ENCODE results near the gene IL24. TPM values are rescaled to one million over a fixed set of nuclear protein-coding genes. Genes with fewer than 3 reads are reported as not detected.
A peak's percentile ranks its signal among the peaks of the same experiment; 100 is the strongest.

Gene IL24
- total RNA-seq, 1 experiment from 2014 or later = 2.6 TPM

DNA sequence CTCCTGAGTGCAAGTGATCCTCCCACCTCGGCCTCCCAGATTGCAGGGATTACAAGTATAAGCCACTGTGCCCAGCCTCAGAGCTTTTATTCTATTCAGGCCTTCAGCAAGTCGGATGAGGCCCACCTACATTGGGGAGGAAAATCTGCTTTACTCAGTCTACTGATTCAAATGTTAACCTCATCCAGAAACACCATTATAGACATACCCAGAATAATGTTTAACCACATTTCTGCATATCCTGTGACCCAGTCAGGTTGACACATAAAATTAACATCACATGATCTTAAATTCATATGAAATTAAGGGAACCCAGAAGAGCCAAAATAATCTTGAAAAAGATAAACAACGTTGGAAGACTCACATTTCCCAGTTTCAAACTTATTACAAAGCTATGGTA, 16.9 kb upstream of the IL24 start:
- DNase-seq (ENCODE audit: low read depth) = no peak

DNA sequence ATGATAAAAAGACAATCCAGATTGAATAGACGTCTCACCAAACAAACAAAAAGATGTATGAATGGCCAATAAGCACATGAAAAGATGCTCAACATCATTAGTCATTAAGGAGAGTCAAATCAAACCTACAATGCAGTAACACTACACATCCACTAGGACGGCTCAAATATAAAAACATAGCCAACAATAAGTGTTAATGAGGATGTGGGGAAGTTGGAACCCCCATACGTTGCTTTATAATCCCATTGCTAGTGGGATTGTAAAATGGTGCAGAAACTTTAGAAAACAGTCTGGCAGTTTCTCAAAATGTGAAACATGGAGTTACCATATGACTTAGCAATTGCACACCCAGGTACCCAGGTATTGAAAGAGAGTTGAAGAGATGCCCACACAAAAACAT, 14.7 kb upstream of the IL24 start:
- DNase-seq (ENCODE audit: low read depth) = no peak

DNA sequence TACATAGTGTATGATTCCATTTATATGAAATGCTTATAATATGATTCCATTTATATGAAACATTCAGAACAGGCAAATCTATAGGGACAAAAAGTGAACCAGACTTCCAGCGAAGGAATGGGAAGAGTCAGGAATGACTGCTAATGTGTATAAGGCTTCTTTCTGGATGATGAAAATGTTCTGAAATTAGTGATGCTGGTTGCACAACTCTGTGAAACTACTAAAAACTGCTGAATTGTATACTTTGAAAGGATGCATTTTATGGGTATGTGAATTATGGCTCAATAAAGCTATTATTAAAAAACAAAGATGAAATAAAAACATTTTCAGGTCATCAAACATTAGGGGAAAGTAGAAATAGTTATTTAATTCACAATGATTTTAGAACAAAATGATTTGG, 14.1 kb upstream of the IL24 start:
- DNase-seq (ENCODE audit: low read depth) = no peak

DNA sequence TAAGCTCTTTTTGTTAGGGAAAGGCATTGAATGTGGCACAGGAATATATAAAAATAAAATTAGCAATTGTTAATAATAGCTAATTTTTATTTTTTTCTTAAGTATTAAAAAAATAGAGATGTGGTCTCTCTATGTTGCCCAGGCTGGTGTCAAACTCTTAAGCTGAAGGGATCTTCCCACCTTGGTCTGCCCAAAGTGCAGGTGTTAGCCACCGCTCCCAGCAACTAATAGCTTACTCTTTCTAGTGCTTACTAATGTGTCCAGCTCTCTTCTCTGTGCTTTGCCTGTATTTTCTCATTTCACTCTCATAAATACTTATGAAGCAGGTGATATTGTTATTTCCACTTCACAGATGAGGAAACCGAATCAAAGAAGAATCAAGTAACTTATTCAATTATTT, 13.4 kb upstream of the IL24 start:
- no peak for DNase-seq (ENCODE audit: low read depth)

DNA sequence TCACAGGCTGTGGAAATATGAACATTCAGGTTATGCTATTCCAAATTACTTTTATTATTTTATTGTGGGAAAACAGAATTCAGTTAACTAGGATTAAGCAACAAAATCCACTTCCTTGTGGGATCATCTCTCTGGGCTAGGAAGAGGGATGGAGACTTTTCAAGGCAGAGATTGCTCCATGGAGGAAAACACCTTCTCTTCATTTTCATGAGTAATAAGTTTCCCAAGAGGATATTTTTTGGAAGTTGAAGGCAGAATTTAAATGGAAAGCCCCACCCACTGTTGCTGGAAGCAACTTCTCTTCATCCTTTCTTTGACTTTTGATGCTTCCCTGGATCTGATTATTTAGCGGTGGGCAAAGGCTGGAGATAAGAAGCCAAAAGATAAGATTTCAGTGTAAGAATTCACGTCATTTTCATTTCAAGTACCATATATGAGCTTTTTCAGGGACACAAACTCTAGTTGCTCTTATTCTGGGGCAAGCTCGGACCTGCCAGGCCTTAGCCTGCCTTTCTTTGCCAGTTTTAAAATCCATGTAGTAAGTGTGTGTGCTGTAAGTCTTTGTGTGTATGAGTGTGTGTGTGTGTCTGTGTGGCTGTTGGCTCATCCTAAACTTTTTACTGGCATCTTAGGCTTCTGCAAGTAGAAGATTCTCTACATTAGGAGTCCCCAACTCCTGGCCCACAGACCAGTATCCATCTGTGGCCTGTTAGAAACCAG, 11.7 kb upstream of the IL24 start:
- no peak for DNase-seq (ENCODE audit: low read depth)

DNA sequence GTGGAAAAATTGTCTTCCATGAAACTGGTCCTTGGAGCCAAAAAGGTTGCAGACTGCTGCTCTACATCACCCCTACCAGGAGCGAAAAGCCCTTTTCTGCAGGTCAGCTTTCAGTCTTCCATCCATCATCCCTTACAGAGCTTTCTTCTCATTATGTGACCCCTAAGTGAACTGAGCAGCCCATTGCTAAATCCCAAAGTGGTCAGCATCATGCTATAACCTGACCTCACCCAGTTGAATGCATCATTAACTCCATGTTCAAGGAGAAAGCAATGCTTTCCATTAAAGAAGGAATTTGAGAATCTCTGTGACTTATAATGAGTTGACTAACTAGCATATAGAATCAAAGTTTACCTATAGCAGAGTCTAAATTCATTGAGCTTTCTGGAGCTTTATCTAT, 10.4 kb upstream of the IL24 start:
- no peak for DNase-seq (ENCODE audit: low read depth)

DNA sequence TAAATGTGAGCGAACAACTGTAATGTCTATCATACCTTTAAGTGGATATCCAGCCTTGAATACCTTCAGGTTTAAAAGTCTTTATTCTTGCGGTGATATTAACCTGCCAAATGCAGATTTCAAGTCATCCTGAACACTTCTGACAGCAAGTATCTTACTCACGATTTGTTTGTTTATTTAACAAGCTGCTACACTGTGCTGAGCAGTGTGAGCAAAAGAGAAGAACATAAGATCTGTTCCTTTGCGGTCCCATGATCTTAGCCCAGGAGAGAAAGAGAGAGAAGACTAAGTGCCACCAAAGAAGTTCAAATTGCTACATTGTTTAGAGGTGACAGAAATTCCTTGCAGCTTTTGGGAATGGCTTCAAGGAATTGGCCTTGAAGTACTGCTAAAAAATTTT, 9.5 kb upstream of the IL24 start:
- DNase-seq (ENCODE audit: low read depth) = no peak

DNA sequence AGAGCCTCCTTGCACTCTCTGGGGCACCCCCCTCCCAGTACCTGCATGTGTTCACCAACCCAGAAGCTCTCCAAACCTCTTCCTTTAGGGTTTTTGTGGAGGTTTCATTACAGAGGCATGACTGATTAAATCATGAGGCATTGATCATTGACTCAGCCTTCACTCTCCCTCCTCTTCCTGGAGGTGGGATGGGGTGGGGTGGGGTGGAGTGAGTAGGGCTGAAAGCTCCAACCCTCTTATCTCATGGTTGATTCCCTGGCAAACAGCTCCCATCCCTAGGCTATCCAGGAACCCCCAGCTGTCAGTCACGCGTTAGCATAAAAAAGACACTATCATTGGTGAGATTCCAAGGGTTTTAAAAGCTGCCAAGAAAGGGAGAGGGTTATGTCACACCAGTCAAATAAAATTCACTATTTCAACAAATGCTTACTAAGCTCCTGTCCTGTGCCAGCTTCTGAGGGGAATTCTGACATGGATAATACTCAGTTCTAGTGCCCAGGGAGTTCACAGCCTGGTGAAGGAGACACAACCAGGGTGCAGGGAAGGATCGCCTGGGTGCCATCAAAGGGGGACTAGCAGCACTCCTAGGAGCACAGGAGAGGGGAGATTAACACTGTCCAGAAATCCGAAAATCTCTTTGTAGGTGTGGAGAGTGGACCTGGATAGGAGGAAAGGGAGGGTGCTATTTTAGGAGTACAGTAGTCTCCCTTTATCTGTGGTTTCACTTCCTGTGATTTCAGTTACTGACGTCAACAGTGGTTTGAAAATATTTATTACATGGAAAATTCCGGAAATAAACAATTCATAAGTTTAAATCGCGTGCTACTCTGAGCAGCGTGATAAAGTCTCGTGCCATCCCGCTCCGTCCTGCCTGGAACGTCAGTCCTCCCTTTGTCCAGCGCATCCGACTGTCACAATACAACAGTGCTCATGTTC, 6.8 kb upstream of the IL24 start:
- DNase-seq (ENCODE audit: low read depth) = peak; percentile 90

DNA sequence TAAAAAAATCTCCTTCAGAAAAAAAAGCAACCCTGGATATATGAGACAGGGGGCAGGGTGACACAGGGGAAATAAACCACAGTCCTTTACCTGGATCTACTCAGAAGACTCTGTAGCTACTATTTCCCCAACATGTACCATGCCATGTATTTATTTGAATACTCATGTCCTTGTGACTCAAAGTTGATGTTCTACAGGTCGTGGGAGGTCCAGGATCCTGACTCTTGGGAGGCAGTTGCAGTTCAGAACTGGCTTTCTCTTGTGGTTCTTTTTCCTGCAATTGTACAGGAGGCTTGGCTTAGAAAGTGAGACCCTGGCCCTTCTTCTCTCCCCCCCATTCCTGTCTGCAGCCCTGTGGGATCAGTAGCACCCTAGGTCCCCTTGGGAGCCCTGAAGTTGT, 5.8 kb upstream of the IL24 start:
- peak; percentile 30 for DNase-seq (ENCODE audit: low read depth)

DNA sequence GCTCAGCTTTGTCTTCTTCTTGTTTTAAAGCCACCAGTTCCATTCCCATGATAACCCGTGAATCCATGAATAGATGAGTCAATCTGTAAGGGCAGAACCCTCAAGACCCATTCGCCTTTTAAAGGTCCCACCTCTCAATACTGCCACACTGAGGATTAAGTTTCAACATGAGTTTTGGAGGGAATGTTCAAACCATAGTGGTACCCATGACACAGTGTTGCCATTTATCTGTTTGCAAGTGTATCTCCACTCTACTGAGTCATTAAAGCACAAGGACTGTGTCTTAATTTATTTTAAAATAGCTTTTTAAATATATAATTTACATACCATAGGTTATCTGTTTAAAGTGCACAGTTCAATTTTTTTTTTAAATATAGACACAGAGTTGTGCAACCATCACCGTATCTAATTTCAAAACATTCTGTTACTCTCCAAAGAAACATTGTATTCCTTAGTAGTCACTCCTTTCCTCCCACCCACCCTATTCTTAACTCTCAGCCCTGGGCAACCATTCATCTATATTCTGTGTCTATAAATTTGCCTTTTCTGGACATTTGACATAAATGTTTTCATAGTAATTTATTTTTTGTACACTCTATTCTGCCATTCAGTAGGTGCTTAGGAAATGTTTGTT, 4.8 kb upstream of the IL24 start:
- DNase-seq (ENCODE audit: low read depth) = peak; percentile 49

DNA sequence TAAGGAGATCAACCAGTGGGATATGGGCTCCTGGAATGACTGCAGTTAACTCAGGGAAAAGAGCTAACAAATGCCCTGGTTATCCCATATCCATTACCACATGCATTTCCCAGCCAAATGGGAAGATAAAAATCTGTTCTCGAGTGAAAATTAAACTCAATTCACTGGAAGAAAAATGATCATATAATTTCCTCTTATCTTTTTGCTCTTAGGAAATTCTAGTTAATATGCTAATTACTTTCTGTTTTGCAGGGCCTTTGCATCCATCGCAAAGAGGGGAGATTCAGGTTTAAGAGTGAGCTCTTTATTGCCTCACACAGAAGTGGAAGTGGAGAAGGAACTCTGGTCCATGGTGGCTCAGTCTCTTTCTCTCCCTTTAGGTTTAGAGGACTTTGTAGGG, 3.9 kb upstream of the IL24 start:
- no peak for DNase-seq (ENCODE audit: low read depth)

DNA sequence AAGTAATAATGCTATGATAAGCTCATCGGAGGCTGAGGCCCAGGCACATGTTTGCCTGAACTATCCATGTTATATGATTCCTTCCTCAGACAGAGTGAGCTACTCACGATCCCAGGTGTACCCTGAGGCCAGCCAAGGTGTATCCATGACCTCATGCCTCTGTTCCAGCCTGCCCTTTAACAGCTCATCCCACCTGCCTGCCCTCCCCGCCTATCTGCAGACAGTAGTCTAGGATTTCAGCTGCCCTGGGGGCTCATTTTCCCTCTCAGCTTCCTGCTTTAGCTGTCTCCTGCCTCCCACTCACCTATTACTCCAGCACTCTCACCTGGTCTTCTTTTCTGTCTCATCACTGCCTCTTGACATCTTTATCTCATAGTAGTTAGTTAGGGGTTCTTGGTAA, 1.9 kb upstream of the IL24 start:
- no peak for DNase-seq (ENCODE audit: low read depth)

DNA sequence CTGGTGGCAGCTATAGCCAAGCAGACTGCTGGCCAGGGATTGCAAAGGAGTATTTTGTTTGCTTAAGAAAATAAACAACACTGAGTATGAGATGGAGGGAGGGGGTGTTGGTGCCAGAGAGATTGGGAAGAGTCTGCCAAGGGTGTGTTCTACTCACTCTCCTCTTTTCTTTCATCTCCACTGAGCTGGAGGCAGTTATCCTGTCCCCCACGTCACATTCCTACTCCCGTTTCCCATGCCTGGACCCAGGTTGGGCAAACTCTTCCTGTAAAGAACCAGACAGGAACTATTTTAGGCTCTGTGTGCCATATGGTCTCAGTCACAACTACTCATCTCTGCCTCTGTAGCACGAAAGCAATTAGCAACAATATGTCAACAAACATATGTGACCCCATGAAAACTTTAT, 1.4 kb upstream of the IL24 start:
- DNase-seq (ENCODE audit: low read depth) = peak; percentile 89

DNA sequence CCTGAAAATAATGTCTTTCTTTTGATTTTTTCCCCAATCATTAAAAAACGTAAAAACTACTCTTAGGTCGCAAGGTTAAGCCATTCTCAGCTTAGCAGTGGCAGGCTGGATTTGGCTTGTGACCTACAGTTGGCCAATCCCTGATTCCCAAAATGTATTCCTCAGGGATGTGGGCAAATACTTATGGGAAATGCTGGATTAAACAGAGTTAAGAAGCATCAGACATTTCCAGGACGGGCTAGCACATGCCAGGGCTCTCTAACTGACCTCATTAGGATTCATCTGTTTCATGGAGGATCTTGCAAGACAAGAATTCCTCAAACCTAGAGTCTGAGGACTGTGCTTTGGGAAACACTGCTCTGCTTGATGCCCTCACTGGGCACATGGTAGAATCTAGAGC, 982 bp upstream of the IL24 start:
- DNase-seq (ENCODE audit: low read depth) = no peak

DNA sequence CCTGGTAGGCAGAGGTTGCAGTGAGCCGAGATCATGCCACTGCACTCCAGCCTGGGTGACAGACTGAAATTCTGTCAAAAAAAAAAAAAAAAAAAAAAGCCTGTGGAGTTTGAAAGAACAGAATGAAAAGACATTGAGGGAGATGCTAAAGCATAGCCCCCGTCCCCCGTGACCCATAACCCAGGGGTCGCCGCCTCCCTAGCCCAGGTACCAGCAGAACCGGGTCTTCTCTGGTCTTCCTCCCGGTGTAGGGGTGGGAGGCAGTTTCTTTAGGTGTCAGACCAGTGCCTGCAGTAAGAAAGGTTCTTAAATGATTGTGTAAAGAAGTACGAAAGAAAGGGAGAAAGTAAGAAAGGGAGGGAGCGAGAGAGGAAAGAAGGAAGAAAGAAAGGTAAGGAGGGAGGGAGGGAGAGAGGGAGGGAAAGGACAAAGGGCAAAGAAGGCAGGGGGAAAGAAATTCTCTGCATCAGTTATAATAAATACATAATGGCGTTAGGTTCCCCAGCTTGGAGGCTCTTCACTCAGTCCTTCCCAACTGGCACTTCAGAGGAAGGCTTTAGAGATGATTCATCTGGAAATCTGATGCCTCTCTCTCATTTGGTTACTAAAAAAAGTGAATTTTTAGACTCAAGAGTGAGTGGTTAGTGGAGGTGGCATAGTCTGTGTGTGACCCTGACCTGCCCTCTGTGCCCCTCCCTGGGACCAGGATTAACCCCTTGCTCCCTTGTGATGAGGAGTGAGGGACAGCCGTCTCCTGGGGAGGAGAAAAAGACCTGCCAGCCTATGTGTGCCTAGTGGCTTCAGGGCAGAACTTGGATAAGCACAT, 1.1 kb downstream of the IL24 start:
- peak; percentile 79 for DNase-seq (ENCODE audit: low read depth)

DNA sequence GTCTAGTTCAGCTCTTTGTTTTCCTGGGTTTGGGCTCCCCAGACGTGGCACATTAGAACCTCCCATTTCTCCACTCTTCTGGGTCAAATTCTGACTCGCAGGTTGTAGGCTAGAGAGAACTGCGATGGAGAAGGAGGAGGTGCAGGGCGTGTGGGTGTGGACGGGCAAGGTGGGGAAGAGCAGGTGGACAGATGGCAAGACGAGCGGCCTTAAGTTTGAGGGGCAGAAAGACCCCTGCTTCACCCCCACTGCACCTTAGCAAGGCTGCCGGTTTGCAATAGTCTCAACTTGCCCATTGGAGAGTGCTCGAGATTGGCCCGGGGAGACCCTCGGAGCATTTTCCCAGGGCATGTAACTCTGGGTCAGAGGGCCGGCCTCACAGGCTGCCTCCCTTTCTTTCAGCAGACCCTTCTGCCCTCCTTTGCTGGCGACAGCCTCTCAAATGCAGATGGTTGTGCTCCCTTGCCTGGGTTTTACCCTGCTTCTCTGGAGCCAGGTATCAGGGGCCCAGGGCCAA, 1.7 kb downstream of the IL24 start:
- DNase-seq (ENCODE audit: low read depth) = no peak

DNA sequence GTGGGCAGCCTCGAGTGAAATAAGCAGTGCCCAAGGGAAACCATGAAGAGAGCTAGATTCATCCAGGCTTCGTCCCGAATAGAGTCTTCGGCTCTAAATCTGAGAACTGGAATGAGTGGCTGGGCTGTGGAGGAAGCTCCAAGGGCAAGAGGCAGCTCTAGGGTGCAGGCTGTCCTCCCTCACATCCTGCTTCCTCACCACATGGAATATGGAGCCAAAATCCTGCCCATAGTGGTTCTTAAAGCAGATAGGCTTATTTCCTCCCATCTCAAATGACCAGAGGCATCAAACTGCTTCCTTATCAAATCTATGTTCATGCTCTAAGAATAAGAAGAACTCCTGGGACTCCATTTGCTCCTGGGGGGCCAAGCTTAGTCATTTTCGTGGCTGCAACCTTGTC, 2.5 kb downstream of the IL24 start:
- peak; percentile 56 for DNase-seq (ENCODE audit: low read depth)

DNA sequence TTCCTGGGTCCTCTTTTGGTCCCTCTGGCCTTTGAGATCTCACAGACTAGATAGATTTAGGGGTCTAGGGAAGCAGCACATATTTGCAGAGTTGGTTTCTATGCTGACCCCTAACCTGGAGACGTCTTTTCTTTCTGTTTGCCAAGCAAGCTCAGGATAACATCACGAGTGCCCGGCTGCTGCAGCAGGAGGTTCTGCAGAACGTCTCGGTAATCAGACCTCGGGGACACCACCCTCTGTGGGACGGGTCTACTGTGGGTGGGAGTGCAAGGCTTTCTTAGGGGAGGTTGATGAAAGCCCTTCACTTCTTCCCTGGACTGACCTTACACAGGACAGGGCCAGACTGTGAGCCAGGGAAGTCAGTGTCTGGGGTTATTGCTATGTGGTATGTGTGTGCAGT, 2.9 kb downstream of the IL24 start:
- no peak for DNase-seq (ENCODE audit: low read depth)

DNA sequence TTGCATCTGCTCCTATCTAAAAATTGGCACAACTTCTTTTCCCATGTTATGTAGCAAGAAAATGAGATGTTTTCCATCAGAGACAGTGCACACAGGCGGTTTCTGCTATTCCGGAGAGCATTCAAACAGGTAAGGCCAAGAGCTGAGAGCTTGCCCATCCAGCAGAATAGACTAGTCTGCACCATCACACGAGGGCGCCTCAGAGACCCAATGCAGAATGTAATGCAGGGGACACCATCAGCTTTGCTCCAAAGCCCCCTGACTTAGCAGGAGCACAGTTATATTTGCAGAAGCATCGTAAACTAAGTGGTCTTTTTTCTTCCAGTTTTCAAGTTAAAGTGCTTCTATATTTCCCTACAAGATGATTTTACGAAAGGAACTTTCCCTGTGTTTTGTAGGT, 4.7 kb downstream of the IL24 start:
- DNase-seq (ENCODE audit: low read depth) = no peak

DNA sequence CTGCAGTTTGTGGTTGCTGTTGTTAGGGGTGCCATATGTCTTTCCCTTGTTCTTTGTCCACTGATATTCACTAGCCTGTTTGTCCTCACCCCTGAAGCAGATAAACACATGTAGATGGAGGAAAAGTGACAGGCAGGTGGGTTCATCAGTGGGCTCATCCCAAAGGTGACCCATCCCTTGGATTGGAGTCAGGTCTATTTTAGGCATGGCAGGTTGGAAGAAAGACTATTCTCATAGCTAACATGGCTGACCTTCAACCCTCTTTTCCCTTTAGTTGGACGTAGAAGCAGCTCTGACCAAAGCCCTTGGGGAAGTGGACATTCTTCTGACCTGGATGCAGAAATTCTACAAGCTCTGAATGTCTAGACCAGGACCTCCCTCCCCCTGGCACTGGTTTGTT, 5.5 kb downstream of the IL24 start:
- no peak for DNase-seq (ENCODE audit: low read depth)

DNA sequence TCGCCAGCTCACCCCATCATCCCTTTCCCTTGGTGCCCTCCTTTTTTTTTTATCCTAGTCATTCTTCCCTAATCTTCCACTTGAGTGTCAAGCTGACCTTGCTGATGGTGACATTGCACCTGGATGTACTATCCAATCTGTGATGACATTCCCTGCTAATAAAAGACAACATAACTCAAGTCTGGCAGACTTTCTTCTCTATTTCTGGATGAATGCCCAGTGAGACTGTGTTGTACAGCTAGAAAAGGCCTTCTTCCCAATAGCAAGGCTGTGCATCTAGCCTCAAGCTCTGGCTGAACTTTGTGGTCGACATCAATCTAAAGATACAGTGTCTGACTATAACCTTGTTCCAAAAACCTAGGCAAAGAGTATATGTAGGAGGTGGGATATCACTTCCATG, 6.4 kb downstream of the IL24 start:
- DNase-seq (ENCODE audit: low read depth) = peak; percentile 66
